ENCODE data around the gene GRIN2C.

- TF ChIP-seq CTCF (IDR thresholded peaks at IDR 0.05; ENCODE audit: low read depth, low read length), result no peak
- no peak for TF ChIP-seq EZH2phosphoT487 (IDR thresholded peaks at IDR 0.05; ENCODE audit: low read depth)
Measured at GRCh38 chr17:74806334-74806733, 53.4 kb downstream of the GRIN2C start.

Data from OCI-LY3 (cell line).